Stomach (tissue), 4 donors: ENCODE results near the gene TBC1D5.

Source experiments
- EP300 ChIP-seq: sonication (generic); formaldehyde crosslinking; IDR thresholded peaks from one replicate; pipeline ENCODE4 v1.6.1; 2017; ENCODE audit warnings: antibody characterized with exemption
- POLR2A ChIP-seq, 4 donors: fragments of 450-650 bp; IDR thresholded peaks; one replicate each; pipeline ENCODE4 v1.6.1; 2016; ENCODE audit warnings: antibody characterized with exemption in 4 of 4, control low read depth in 2 of 4, mild to moderate bottlenecking in 1 of 4, moderate library complexity in 1 of 4
- POLR2AphosphoS5 ChIP-seq, 3 donors: sonication (generic); formaldehyde crosslinking; IDR thresholded peaks; one replicate each; pipeline ENCODE4 v1.6.1; 2016; ENCODE audit warnings: antibody characterized with exemption in 3 of 3
- TF ChIP-seq, protein P1 (sequence below), 7 experiments: fragments of 450-650 bp in 4 of 7; fragments of 200-600 bp in 3 of 7; sonication (generic) in 3 of 7; IDR thresholded peaks; one replicate each; pipeline ENCODE4 v1.5.1; 2016 to 2019; ENCODE audit warnings: antibody characterized with exemption in 7 of 7, control low read depth in 2 of 7, mild to moderate bottlenecking in 1 of 7

DNA sequence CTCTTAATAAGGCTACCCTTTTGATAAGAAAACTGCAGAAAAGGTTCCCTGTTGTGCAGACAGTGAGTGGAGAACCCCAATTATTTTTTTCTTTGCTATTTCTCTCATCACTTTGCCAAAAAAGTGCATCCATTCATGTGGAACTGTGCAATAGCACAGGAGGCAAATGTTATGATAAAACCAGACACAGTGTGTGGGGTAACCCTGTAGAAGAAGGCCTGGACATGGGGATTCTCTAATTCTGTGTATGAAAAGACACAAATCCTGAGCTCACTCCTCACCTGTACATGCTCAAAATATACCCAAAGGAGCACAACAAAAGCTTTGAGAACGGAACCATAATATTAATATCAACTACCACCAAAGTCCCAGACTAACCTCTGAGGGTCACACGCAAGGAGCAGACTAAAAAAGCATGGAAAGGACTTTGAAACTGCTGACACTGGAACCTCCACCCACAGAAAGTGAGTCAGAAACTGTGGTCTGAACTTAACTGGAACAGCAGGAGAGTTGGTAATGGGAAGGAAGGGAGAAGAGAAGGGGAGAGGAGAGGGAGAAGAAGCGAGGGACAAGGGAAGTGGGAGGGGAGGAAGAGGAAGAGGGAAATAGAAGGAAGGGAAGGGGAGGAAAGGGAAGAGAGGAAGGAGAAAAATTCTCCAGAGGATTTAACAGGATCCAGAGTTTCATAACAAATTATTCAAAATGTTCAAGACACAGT is 299.9 kb downstream of the TBC1D5 start:
- TF ChIP-seq EP300 (no peak), POLR2A (IDR thresholded peaks at IDR 0.05) (no peak), POLR2AphosphoS5 (IDR thresholded peaks at IDR 0.05) (no peak)
- TF ChIP-seq, protein P1, sequence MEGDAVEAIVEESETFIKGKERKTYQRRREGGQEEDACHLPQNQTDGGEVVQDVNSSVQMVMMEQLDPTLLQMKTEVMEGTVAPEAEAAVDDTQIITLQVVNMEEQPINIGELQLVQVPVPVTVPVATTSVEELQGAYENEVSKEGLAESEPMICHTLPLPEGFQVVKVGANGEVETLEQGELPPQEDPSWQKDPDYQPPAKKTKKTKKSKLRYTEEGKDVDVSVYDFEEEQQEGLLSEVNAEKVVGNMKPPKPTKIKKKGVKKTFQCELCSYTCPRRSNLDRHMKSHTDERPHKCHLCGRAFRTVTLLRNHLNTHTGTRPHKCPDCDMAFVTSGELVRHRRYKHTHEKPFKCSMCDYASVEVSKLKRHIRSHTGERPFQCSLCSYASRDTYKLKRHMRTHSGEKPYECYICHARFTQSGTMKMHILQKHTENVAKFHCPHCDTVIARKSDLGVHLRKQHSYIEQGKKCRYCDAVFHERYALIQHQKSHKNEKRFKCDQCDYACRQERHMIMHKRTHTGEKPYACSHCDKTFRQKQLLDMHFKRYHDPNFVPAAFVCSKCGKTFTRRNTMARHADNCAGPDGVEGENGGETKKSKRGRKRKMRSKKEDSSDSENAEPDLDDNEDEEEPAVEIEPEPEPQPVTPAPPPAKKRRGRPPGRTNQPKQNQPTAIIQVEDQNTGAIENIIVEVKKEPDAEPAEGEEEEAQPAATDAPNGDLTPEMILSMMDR (IDR thresholded peaks at IDR 0.05): no peak
